Inflammatory macrophage treated with lipopolysaccharide for 4 hours (primary cell): ENCODE results near the gene SUMF1.

ENCODE experiments used
- DNase-seq: peaks from one replicate; pipeline ENCODE4 v3.0.0-alpha.2; 2020

The SUMF1 gene

GRCh38 chr3:4466741-4467521, at the start of gene SUMF1:
SUMF1 (minus strand) TSS chr3:4467269; CDS start chr3:4467245, 24 bp downstream.
- peak; percentile 75 for DNase-seq

- DNase-seq: no peak
Measured at GRCh38 chr3:4515916-4516579, 49.0 kb upstream of the SUMF1 start.

GRCh38 chr3:4514916-4515315, 47.8 kb upstream of the SUMF1 start:
- DNase-seq: no peak

GRCh38 chr3:4514321-4514720, 47.3 kb upstream of the SUMF1 start:
- no peak for DNase-seq

GRCh38 chr3:4512895-4513616, 46.0 kb upstream of the SUMF1 start:
- DNase-seq: no peak

GRCh38 chr3:4511491-4512262, 44.6 kb upstream of the SUMF1 start:
- DNase-seq: no peak

- no peak for DNase-seq
Measured at GRCh38 chr3:4509983-4510755, 43.1 kb upstream of the SUMF1 start.

GRCh38 chr3:4509043-4509442, 42.0 kb upstream of the SUMF1 start:
- no peak for DNase-seq

GRCh38 chr3:4508048-4508981, 41.2 kb upstream of the SUMF1 start:
- DNase-seq: no peak

- DNase-seq: peak; percentile 62
Measured at GRCh38 chr3:4507024-4507596, 40.0 kb upstream of the SUMF1 start.

GRCh38 chr3:4506559-4507023, 39.5 kb upstream of the SUMF1 start:
- DNase-seq: no peak

GRCh38 chr3:4505688-4506558, 38.9 kb upstream of the SUMF1 start:
- no peak for DNase-seq

GRCh38 chr3:4504340-4505261, 37.5 kb upstream of the SUMF1 start:
- DNase-seq: peak; percentile 55

GRCh38 chr3:4503050-4503449, 36.0 kb upstream of the SUMF1 start:
- no peak for DNase-seq

GRCh38 chr3:4501927-4502326, 34.9 kb upstream of the SUMF1 start:
- DNase-seq: no peak

- no peak for DNase-seq
Measured at GRCh38 chr3:4501437-4501836, 34.4 kb upstream of the SUMF1 start.

GRCh38 chr3:4498446-4498845, 31.4 kb upstream of the SUMF1 start:
- no peak for DNase-seq

GRCh38 chr3:4497843-4498324, 30.8 kb upstream of the SUMF1 start:
- DNase-seq: no peak
